ENCODE measurements around the gene HEXIM2. TPM values are rescaled to one million over a fixed set of nuclear protein-coding genes. Genes with fewer than 3 reads are reported as not detected.

Gene HEXIM2
- total and polyA plus RNA-seq, 2 of the 13 experiments (the other 11 are each of a cell fraction or from before 2014, with no cell fraction given): 27.1 to 32.4 TPM

GRCh38 chr17:45123930-45124796 is 37.5 kb upstream of the HEXIM2 start (continued):
- peak; percentile 76 for TF ChIP-seq BCL3 (CRISPR knock-in tag; IDR thresholded peaks at IDR 0.05)
- TF ChIP-seq ZMYM2 (CRISPR knock-in tag; IDR thresholded peaks at IDR 0.05): no peak
- peak; percentile 39; the same call in 1 of the 2 replicates for TF ChIP-seq KAT8 (CRISPR knock-in tag; IDR thresholded peaks at IDR 0.05)
- peak; percentile 84 for TF ChIP-seq IKZF5 (CRISPR knock-in tag; IDR thresholded peaks at IDR 0.05)
- TF ChIP-seq ZNF232 (CRISPR knock-in tag; IDR thresholded peaks at IDR 0.05; ENCODE audit: borderline replicate concordance): no peak
- TF ChIP-seq MATR3 (CRISPR knock-in tag; IDR thresholded peaks at IDR 0.05): no peak
- TF ChIP-seq ZNF580 (CRISPR knock-in tag; IDR thresholded peaks at IDR 0.05; ENCODE audit: borderline replicate concordance, low read depth): 0 out of 2 replicates have a peak, but pooled peaks have one; percentile 40
- no peak for TF ChIP-seq FIP1L1 (IDR thresholded peaks at IDR 0.05; ENCODE audit: borderline replicate concordance, insufficient read depth, low read depth, low read length)
- TF ChIP-seq CHD2 (IDR thresholded peaks at IDR 0.05; ENCODE audit: low read depth, low read length): no peak
- TF ChIP-seq TBP (CRISPR knock-in tag; IDR thresholded peaks at IDR 0.05): no peak
- no peak for TF ChIP-seq ZBTB26 (CRISPR knock-in tag; IDR thresholded peaks at IDR 0.05; ENCODE audit: borderline replicate concordance)
- TF ChIP-seq KAT7 (CRISPR knock-in tag; IDR thresholded peaks at IDR 0.05; ENCODE audit: borderline replicate concordance): no peak
- no peak for TF ChIP-seq ZNF678 (CRISPR knock-in tag; IDR thresholded peaks at IDR 0.05)
- peak; percentile 68; the same call in 1 of the 2 replicates for TF ChIP-seq AHDC1 (CRISPR knock-in tag; IDR thresholded peaks at IDR 0.05; ENCODE audit: borderline replicate concordance)
- no peak for TF ChIP-seq NFE2 (CRISPR knock-in tag; IDR thresholded peaks at IDR 0.05)
- TF ChIP-seq CCAR2 (optimal IDR thresholded peaks at IDR 0.05; ENCODE audit: low read depth, low read length): no peak
- no peak for TF ChIP-seq KDM1A (CRISPR knock-in tag; IDR thresholded peaks at IDR 0.05)
- no peak for TF ChIP-seq HNF4G (IDR thresholded peaks at IDR 0.05; ENCODE audit: borderline replicate concordance, low read depth, low read length)
- peak; percentile 31; the same call in 1 of the 2 replicates for TF ChIP-seq HNF4G (CRISPR knock-in tag; IDR thresholded peaks at IDR 0.05; ENCODE audit: borderline replicate concordance, low read depth)
- no peak for TF ChIP-seq TAF15 (IDR thresholded peaks at IDR 0.05; ENCODE audit: low read depth, low read length, poor library complexity, severe bottlenecking)
